A673 (cell line): ENCODE results near the gene ITGB1BP2. TPM values are rescaled to one million over a fixed set of nuclear protein-coding genes. Genes with fewer than 3 reads are reported as not detected.
"Not testable (repeated sequence)": the region's sequence is repeated elsewhere in the genome, so short reads cannot be mapped to it uniquely, and the experiment has no call there.

Source experiments
- BruUV-seq: library from RNA; stranded (reverse); fragments of 400-500 nt; replicated peaks from 2 replicates; lab custom pipeline; 2021; lab: Mats Ljungman, UMichigan
- CTCF ChIA-PET: fragments of 300-600 bp; sonication (Branson Sonifier 250); formaldehyde crosslinking; loops from one replicate; lab custom pipeline; 2022; ENCODE audit warnings: antibody characterized with exemption; lab: Charles Lee
- POLR2A ChIA-PET: fragments of 300-600 bp; sonication (Branson Sonifier 250); formaldehyde crosslinking; loops from one replicate; lab custom pipeline; 2022; ENCODE audit warnings: antibody characterized with exemption; ENCODE audit not compliant: low non-redundant PET; lab: Charles Lee
- DNase-seq: peaks from one replicate; pipeline ENCODE4 v3.0.0-alpha.2; 2015; ENCODE audit warnings: low spot score
- H3K27ac ChIP-seq: fragments of 200-600 bp; sonication (generic); 2 replicates; pipeline ENCODE4 v1.5.1; 2016; ENCODE audit warnings: mixed run types, low read depth, mild to moderate bottlenecking, mixed read lengths, antibody characterized with exemption, low read length; ENCODE audit not compliant: poor library complexity, severe bottlenecking
- H3K27me3 ChIP-seq: fragments of 200-600 bp; sonication (generic); replicated peaks from 2 replicates; pipeline ENCODE4 v1.6.1; 2017; ENCODE audit warnings: mixed run types, low read depth, mild to moderate bottlenecking, mixed read lengths, antibody characterized with exemption, low read length; ENCODE audit not compliant: insufficient read depth, poor library complexity
- H3K36me3 ChIP-seq: fragments of 200-600 bp; sonication (generic); 2 replicates; pipeline ENCODE4 v1.6.1; 2016; ENCODE audit warnings: mixed run types, mild to moderate bottlenecking, mixed read lengths, antibody characterized with exemption, low read length; ENCODE audit not compliant: insufficient read depth, poor library complexity, severe bottlenecking
- H3K4me1 ChIP-seq: fragments of 200-600 bp; sonication (generic); 2 replicates; pipeline ENCODE4 v1.6.1; 2017; ENCODE audit warnings: mixed run types, mild to moderate bottlenecking, mixed read lengths, antibody characterized with exemption, low read length; ENCODE audit not compliant: insufficient read depth, poor library complexity, severe bottlenecking
- H3K4me3 ChIP-seq: fragments of 200-600 bp; sonication (generic); 2 replicates; pipeline ENCODE4 v1.5.1; 2016; ENCODE audit warnings: low read depth, mixed run types, mild to moderate bottlenecking, mixed read lengths, low read length; ENCODE audit not compliant: poor library complexity, severe bottlenecking
- H3K9me3 ChIP-seq: fragments of 200-600 bp; sonication (generic); 2 replicates; pipeline ENCODE4 v1.6.1; 2016; ENCODE audit warnings: mixed run types, low read depth, mild to moderate bottlenecking, mixed read lengths, antibody characterized with exemption, low read length; ENCODE audit not compliant: poor library complexity, severe bottlenecking
- intact Hi-C: fragments of 100-400 bp; cut with micrococcal nuclease; formaldehyde crosslinking; loops from one replicate; pipeline ENCODE4 v1.10.0; 2022; ENCODE audit not compliant: unreplicated experiment
- total RNA-seq: library from RNA; stranded (reverse); gene quantifications from 2 replicates; pipeline ENCODE4 v1.2.3, GENCODE V29; 2021

Gene ITGB1BP2
- total RNA-seq, 1 experiment from 2014 or later: 6.6 TPM

GRCh38 chrX:71349867-71350266 is 48.3 kb downstream of the ITGB1BP2 start:
- intact Hi-C loops, H3K9me3 ChIP-seq, H3K27me3 ChIP-seq, H3K4me3 ChIP-seq, H3K4me1 ChIP-seq, POLR2A ChIA-PET, DNase-seq, CTCF ChIA-PET, H3K27ac ChIP-seq, BruUV-seq, H3K36me3 ChIP-seq: not testable (repeated sequence)

- H3K36me3 ChIP-seq, H3K4me1 ChIP-seq, H3K27ac ChIP-seq, H3K27me3 ChIP-seq, intact Hi-C loops, DNase-seq, BruUV-seq, POLR2A ChIA-PET, H3K4me3 ChIP-seq, CTCF ChIA-PET, H3K9me3 ChIP-seq: not testable (repeated sequence)
Measured at GRCh38 chrX:71352439-71352838, 50.9 kb downstream of the ITGB1BP2 start.

Other genes starting within 250 kb of the ITGB1BP2 start
- 54.4 and 58.9 TPM in 2 replicates for gene SNX12, start 233.4 kb upstream of the ITGB1BP2 start, total RNA-seq
- 7.0 and 10.8 TPM in 2 replicates for gene FOXO4, start 205.9 kb upstream of the ITGB1BP2 start, total RNA-seq
- gene CXorf65, start 195.0 kb upstream of the ITGB1BP2 start, total RNA-seq: not detected in 2 replicates
- 2.8 and 3.0 TPM in 2 replicates for gene IL2RG, start 190.2 kb upstream of the ITGB1BP2 start, total RNA-seq
- gene MED12, start 183.2 kb upstream of the ITGB1BP2 start, total RNA-seq: 51.6 and 63.3 TPM in 2 replicates
- gene NLGN3, start 156.9 kb upstream of the ITGB1BP2 start, total RNA-seq: 1.2 and 1.7 TPM in 2 replicates
- gene GJB1, start 78.5 kb upstream of the ITGB1BP2 start, total RNA-seq: not detected in 2 replicates
- 47.6 and 52.7 TPM in 2 replicates for gene ZMYM3, start 47.6 kb upstream of the ITGB1BP2 start, total RNA-seq
- gene NONO, start 18.1 kb upstream of the ITGB1BP2 start, total RNA-seq: 705 and 792 TPM in 2 replicates
- 30.3 and 38.5 TPM in 2 replicates for gene TAF1, start 64.6 kb downstream of the ITGB1BP2 start, total RNA-seq
- gene OGT, start 231.4 kb downstream of the ITGB1BP2 start, total RNA-seq: 130 and 150 TPM in 2 replicates